LNCAP (cell line): ENCODE data around the gene RXRA.

Source experiments
- CTCF ChIP-seq: fragments of 450-650 bp; IDR thresholded peaks from 2 replicates; pipeline ENCODE4 v1.5.1; 2017; ENCODE audit warnings: mild to moderate bottlenecking

Gene RXRA

GRCh38 chr9:134320868-134321471 lies 5.3 kb upstream of the RXRA start:
- TF ChIP-seq CTCF = no peak

GRCh38 chr9:134321531-134321930 lies 4.7 kb upstream of the RXRA start:
- no peak for TF ChIP-seq CTCF

GRCh38 chr9:134321946-134322741 lies 4.1 kb upstream of the RXRA start:
- no peak for TF ChIP-seq CTCF

GRCh38 chr9:134322781-134323241 lies 3.4 kb upstream of the RXRA start:
- TF ChIP-seq CTCF = no peak

- TF ChIP-seq CTCF = no peak
Measured at GRCh38 chr9:134323741-134324358, 2.4 kb upstream of the RXRA start.

GRCh38 chr9:134324359-134325095 lies 1.7 kb upstream of the RXRA start:
- no peak for TF ChIP-seq CTCF

GRCh38 chr9:134325096-134325812 lies 1.0 kb upstream of the RXRA start:
- no peak for TF ChIP-seq CTCF
